ENCODE data around the gene CD58.

DNA sequence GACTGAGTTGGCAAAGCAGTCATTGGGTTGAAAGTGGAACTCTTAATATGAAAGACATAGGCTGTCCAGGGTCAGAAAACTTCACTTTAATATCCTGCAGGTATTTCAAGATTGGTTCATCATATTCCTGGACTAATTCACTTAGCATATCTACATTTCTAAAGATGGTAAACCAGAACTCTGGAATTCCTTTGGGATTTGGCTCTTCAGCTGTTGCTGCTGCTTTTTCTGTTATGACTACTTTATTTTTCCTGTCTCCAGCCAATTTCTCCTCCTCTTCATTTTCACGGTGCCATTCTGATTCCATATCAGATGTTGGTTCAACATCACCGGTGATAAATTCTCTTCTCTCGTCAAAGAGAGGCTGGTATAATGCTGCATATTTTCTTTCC lies 37.4 kb downstream of the CD58 start:
- TF ChIP-seq, protein P1, sequence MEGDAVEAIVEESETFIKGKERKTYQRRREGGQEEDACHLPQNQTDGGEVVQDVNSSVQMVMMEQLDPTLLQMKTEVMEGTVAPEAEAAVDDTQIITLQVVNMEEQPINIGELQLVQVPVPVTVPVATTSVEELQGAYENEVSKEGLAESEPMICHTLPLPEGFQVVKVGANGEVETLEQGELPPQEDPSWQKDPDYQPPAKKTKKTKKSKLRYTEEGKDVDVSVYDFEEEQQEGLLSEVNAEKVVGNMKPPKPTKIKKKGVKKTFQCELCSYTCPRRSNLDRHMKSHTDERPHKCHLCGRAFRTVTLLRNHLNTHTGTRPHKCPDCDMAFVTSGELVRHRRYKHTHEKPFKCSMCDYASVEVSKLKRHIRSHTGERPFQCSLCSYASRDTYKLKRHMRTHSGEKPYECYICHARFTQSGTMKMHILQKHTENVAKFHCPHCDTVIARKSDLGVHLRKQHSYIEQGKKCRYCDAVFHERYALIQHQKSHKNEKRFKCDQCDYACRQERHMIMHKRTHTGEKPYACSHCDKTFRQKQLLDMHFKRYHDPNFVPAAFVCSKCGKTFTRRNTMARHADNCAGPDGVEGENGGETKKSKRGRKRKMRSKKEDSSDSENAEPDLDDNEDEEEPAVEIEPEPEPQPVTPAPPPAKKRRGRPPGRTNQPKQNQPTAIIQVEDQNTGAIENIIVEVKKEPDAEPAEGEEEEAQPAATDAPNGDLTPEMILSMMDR (IDR thresholded peaks at IDR 0.05; ENCODE audit: insufficient read depth, low read length, poor library complexity, severe bottlenecking): no peak
- TF ChIP-seq EZH2phosphoT487 (conservative IDR thresholded peaks at IDR 0.05; ENCODE audit: low read length): no peak
